SK-MEL-5 (cell line): ENCODE results near the gene PEX19. TPM values are rescaled to one million over a fixed set of nuclear protein-coding genes. Genes with fewer than 3 reads are reported as not detected.

Source experiments
- DNase-seq: peaks from one replicate; pipeline ENCODE4 v3.0.0-alpha.2; 2016; ENCODE audit warnings: low read depth, low spot score
- in situ Hi-C: cut with HindIII; loops from 2 replicates; pipeline ENCODE4 v1.10.0; 2016; ENCODE audit warnings: low sequenced_read_pairs, high pct_unique_total_duplicates, low pct_unique_long_range_greater_than_20kb
- polyA plus RNA-seq, 2 experiments: library from polyadenylated mRNA; depleted of rRNA; stranded (reverse); fragments of >200 nt; gene quantifications; 2 replicates each; pipeline ENCODE4 v1.2.3, GENCODE V29; 2015
- total RNA-seq: library from RNA; depleted of rRNA; stranded (reverse); fragments of >200 nt; shearing (Covaris generic); gene quantifications from 2 replicates; pipeline ENCODE4 v1.2.3, GENCODE V29; 2014; rRNA removed

The PEX19 gene, protein sequence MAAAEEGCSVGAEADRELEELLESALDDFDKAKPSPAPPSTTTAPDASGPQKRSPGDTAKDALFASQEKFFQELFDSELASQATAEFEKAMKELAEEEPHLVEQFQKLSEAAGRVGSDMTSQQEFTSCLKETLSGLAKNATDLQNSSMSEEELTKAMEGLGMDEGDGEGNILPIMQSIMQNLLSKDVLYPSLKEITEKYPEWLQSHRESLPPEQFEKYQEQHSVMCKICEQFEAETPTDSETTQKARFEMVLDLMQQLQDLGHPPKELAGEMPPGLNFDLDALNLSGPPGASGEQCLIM
- total RNA-seq, result 46.2 and 47.4 TPM in 2 replicates
- 41.2 and 48.4 TPM in 2 replicates for polyA plus RNA-seq (2015; cell fraction: cytosol; rRNA removed)
- polyA plus RNA-seq (2015; cell fraction: nucleus; rRNA removed), result 46.6 and 62.5 TPM in 2 replicates

- peak; percentile 89 for DNase-seq
- in situ Hi-C loops, result no loop called here
Measured at GRCh38 chr1:160284782-160285344, at the start of gene PEX19. Gene PEX19 (minus strand): TSS chr1:160285133. CDS start chr1:160285124, 9 bp downstream.

GRCh38 chr1:160332516-160332915, 47.6 kb upstream of the PEX19 start:
- no peak for DNase-seq
- in situ Hi-C loops, result no loop called here

- in situ Hi-C loops, result no loop called here
- DNase-seq, result no peak
Measured at GRCh38 chr1:160330119-160330518, 45.2 kb upstream of the PEX19 start.

- DNase-seq, result no peak
- in situ Hi-C loops, result no loop called here
Measured at GRCh38 chr1:160328184-160328583, 43.3 kb upstream of the PEX19 start.

DNA sequence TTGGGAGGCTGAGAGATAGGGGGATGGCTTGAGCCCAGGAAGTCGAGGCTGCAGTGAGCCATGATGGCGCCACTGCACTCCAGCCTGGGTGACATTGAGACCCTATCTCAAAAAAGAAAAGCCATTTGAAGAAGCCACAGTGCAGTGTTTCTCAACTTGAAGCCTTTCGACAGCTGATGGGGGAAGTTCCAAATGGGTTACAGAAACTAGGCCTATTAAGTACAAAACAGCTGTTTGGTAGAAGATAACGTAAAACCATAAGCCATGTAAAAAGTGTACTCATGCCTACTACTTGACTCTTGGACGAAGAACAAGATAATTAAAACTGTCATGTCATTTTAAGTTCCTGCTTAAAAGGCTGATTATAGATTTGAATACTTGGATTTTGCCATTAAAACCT, 41.5 kb upstream of the PEX19 start:
- in situ Hi-C loops, result no loop called here
- DNase-seq, result no peak

- in situ Hi-C loops, result no loop called here
- DNase-seq, result no peak
Measured at GRCh38 chr1:160325252-160325651, 40.3 kb upstream of the PEX19 start.

DNA sequence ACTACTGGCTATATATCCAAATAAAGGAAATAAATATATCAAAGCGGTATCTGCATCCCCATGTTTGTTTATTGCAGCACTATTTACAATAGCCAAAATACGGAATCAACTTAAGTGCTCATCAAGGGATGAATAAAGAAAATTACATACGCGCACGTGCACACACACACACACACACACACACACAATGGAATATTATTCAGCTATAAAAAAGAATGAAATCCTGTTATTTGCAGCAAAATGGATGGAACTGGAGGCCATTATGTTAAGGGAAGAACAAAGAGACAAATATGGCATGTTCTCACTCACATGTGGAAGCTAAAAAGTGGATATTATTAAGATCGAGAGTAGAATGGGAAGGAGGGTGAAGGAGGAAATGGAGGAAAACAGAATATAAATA, 37.9 kb upstream of the PEX19 start:
- no peak for DNase-seq

GRCh38 chr1:160315359-160315758, 30.4 kb upstream of the PEX19 start:
- no peak for DNase-seq
- in situ Hi-C loops, result no loop called here

More for the DNA sequence above, 37.9 kb upstream of the PEX19 start:
- in situ Hi-C loops, result no loop called here

DNA sequence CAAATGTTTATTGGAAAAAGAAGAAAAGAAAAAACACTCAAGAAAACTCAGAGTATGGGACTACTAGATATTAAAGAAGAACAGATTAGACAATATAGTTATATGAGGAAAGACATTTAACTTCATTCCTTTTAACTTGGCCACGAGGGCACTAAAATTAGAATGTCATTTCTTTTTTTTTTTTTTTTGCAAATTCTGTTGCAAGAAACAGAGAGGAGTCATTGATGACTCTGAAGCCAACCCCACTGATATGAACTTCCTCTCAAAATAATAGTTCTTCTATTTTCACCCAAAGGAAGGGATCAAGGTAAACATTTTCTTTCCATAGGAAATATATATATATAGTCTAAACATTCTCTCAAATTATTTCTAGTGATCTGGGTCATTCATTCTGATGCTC, 24.6 kb upstream of the PEX19 start:
- in situ Hi-C loops, result no loop called here
- DNase-seq, result no peak

DNA sequence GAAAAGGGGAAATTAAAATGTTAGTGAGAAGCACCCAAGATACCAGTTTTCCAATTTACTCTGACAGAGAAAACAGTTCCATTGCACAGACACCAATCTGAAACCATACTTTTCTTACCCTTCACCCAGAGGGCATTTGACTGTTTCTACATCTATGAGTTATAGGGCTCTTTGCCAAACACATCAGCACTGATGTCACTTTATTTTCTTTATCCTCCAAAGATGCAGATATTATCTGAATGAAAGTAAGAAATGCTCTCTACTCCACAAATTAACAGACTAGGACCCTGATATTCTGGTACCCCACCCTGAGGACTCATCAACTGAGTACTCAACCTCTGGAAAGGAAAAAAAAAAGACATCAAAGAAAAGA, 24.2 kb upstream of the PEX19 start:
- in situ Hi-C loops, result no loop called here
- no peak for DNase-seq

GRCh38 chr1:160308451-160309184, 23.7 kb upstream of the PEX19 start:
- in situ Hi-C loops, result no loop called here
- DNase-seq, result no peak

GRCh38 chr1:160307118-160307791, 22.3 kb upstream of the PEX19 start:
- in situ Hi-C loops, result no loop called here
- DNase-seq, result peak; percentile 5

- no peak for DNase-seq
- in situ Hi-C loops, result no loop called here
Measured at GRCh38 chr1:160300173-160300572, 15.2 kb upstream of the PEX19 start.

DNA sequence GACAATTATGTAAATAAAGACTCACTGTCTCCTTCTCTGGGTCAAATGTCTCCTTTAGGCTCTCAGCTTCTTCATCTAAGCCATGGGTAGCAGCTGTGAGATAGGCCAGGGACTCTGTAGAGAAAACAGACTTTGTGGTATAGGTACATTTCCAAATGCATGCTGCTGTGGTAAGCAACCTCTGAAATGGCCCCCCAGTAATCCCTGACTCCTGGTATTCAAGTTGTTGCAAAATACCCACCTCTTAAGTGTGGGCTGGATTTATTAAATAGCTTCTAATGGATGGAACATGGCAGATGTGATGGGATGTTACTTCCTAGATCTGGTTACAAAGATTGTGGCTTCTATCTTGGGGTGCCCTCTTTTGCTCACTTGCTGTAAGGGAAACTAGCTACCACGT, 11.1 kb upstream of the PEX19 start:
- in situ Hi-C loops, result no loop called here
- no peak for DNase-seq

- in situ Hi-C loops, result no loop called here
- DNase-seq, result no peak
Measured at GRCh38 chr1:160293020-160293968, 8.4 kb upstream of the PEX19 start.

- DNase-seq, result peak; percentile 72
- in situ Hi-C loops, result no loop called here
Measured at GRCh38 chr1:160291248-160292220, 6.6 kb upstream of the PEX19 start.
